DMS53 treated with DMSO at 0.1 percent for 48 hours (cell line): ENCODE measurements around the gene MAP2K6.
A peak's percentile ranks its signal among the peaks of the same experiment; 100 is the strongest.
"Not testable (repeated sequence)": the region's sequence is repeated elsewhere in the genome, so short reads cannot be mapped to it uniquely, and the experiment has no call there.

Experiments used
- DNase-seq: peaks from one replicate; lab custom pipeline; 2025; ENCODE audit not compliant: unreplicated experiment; lab: John Stamatoyannopoulos, UW

MAP2K6 gene

GRCh38 chr17:69454051-69454450, 39.6 kb downstream of the MAP2K6 start:
- DNase-seq = no peak

GRCh38 chr17:69455040-69455439, 40.5 kb downstream of the MAP2K6 start:
- DNase-seq = no peak

DNA sequence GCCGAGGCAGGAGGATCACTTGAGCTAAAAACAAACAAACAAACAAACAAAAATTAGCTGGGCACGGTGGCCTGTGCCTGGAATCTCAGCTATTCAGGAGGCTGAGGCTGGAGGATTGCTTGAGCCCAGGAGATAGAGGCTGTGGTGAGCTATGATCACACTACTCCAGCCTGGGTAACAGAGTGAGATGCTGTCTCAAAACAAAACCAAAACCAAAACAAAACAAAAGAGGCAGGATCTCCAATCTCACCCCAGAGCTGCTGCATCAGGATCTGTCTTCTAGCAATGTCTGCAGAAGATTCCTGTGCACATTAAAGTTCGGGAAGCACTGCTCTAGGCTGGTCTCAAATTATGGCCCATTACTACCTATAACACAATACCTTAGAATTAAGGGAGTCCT, 43.1 kb downstream of the MAP2K6 start:
- no peak for DNase-seq

DNA sequence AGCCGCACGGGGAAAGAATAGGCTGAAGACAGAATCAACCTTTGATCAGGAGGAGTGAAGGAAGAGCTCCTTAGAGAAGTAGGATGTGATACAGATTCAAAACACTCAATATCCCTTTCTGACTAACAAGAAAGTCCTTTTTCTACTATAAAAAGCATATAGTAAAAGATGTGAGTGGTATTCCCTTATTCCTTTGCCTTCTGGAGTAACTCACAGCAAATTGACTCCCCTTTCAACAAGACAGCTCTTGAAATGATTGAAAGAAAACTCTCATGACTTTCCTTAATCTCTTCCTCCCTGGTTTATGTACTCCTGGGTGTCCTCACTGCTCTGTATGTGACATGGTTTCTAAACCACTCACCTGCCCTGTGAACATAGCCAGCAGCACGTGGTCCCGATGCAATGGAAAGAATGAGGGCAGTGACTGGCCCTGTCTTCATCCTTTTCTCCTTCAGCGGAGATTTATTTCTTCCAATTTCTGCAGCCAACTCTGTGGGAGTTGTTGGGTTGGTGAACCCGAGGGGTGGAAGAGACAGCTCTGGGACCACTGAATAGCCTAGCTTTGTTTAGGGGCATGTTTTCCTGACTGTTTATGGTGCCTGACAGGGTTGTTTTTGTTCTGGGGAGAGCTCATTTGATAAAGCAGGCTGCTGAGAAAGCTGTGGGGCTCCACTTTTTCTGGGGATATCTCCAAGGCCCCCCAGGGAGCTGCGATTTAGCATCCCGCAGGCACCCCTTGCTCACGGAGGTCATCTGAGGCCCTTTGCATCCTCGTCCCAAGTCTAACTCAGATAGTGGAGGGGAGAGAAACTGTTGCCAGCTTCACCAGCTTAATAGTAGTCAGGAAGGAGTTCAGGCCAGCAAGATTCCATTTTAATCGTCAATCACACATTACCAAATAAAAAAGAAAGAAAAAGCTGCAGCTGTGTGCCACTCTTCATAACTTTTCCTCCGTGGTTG, 46.7 kb downstream of the MAP2K6 start:
- no peak for DNase-seq

GRCh38 chr17:69461951-69462369, 47.5 kb downstream of the MAP2K6 start:
- no peak for DNase-seq

GRCh38 chr17:69462882-69463281, 48.4 kb downstream of the MAP2K6 start:
- no peak for DNase-seq

DNA sequence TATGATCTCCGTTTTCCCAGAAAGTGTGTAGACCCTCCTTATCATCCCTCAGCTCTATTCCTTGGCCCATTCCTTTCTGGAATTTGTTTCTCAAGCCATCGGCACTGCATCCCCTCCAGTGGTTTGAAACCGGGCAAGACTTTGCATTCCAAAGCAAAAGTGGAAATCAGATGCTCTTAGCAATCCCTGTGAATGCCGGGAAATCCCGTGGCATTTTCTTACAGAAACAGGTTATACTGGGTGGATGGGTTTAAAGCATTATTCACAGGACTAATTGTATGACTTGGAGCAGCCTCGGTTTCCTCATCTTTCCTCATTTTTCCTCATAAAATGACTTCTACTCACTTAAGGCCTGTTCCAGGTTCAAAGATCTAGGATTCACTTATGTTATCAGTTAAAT, 52.0 kb downstream of the MAP2K6 start:
- DNase-seq = no peak

GRCh38 chr17:69466905-69467667, 52.6 kb downstream of the MAP2K6 start:
- peak; percentile 21 for DNase-seq

- DNase-seq = no peak
Measured at GRCh38 chr17:69468207-69468606, 53.7 kb downstream of the MAP2K6 start.

GRCh38 chr17:69470702-69471101, 56.2 kb downstream of the MAP2K6 start:
- no peak for DNase-seq

GRCh38 chr17:69471406-69471805, 56.9 kb downstream of the MAP2K6 start:
- DNase-seq = no peak

GRCh38 chr17:69473841-69474831, 59.6 kb downstream of the MAP2K6 start:
- no peak for DNase-seq

GRCh38 chr17:69477204-69477902, 62.9 kb downstream of the MAP2K6 start:
- DNase-seq = peak; percentile 10

DNA sequence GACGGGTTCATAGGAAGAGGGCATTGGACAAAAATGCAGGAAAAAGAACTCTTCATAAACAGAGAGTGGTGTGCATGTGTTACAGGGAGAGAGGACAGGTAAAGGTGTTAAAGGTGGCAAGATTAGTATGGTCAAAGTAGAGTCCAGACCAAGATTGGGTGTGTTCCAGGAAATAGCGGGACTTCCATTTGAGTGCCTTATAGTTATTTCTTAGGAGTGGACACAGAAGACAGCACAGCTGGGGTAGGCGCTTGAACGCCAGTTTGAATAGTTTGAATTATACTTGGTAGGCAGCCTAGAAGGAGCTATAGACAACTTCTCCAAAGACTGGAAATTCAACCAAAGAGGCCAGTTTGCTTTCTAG, 63.4 kb downstream of the MAP2K6 start:
- no peak for DNase-seq

GRCh38 chr17:69478916-69479315, 64.4 kb downstream of the MAP2K6 start:
- DNase-seq = peak; percentile 97

DNA sequence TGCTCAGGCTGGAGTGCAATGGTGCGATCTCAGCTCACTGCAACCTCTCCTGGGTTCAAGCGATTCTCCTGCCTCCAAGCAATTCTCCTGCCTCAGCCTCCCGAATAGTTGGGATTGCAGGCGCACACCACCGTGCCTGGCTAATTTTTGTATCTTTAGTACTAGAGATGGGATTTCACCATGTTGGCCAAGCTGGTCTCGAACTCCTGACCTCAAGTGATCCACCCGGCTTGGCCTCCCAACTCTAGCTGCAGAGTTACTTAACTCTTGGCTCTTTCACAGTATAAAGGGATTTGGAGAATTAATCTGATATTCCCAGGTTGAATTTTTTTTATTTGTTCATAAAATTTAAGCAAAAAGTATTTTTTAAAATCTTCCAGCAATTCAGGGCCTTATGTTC, 65.3 kb downstream of the MAP2K6 start:
- DNase-seq = not testable (repeated sequence)

DNA sequence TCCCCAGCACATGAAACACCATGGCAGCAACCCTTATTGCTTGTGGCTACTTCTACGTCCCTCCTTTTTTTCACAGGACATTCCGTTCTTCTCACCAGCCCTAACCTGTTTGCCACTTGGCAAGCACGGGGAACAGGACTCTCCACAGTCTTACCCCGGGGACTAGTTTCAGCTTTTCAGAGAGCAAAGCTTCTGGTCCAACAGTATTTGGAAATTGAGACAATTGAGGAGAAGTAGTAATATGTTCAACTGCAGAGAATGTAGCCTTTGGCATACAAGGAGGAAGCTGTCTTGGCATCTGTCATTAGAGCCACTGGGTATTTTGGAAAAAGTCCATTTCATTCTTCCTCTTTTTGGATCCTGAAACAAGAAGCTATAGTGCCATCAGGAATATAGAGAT, 65.7 kb downstream of the MAP2K6 start:
- DNase-seq = peak; percentile 19

DNA sequence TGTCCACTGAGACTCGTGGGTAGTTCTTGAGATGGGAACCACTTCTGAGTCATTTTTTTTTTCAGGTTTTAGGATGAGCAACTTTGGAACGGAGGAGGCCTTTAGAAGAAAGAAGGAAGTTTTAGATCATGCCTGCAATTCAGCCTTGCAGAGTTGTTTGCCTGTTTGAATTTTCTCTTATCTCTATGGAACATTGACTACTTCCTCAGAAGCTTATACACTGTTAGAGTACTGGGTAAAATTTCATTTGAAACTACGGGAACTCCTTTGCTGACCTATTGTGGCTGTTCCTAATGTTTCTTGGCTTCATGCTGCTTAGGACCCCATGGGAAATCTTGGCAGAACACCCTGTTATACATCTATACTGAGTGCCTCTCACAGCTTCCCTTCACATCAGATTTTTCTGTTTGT, 70.8 kb downstream of the MAP2K6 start:
- DNase-seq = no peak

DNA sequence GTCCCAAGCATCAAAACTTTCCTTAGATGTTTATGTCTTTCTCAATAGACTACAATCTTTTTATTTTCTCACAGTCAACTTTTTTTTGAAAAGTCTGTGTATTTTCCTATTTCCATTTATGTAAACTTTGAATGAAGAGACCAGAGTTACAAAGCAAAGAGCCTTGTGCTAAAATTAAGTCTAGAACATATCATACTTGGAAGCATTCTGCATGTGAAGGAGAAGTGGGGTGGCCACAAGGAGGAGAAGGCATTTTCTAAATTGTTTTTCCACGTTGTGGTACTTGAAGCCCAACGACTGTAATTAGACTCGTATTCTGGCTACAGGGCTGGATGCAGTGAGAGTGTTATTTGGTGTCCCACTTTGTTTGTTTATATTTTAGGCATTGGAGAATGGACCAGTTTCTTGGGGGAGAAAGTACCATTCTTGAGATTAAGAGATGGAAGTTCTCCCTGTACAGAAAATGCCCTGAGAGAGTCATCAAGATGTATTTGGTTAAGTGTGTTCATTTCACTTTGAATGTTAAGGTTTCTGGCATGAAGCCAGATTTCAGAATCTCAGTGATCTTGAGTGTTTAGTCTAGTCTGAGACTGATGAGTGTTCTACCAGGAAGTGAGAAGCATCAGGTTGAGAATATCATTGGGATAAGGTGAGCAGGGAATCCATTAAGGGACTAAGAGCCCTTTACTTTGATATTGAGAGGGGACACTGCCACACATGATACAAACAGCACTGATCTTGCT, 71.6 kb downstream of the MAP2K6 start:
- peak; percentile 75 for DNase-seq
